A172 (cell line): ENCODE results near the gene ENPP6. TPM values are rescaled to one million over a fixed set of nuclear protein-coding genes. Genes with fewer than 3 reads are reported as not detected.
A peak's percentile ranks its signal among the peaks of the same experiment; 100 is the strongest.

Source experiments
- DNase-seq: peaks from one replicate; pipeline ENCODE4 v3.0.0-alpha.2; 2015; ENCODE audit warnings: low spot score
- total RNA-seq: library from RNA; depleted of rRNA; stranded (reverse); fragments of >200 nt; shearing (Covaris generic); gene quantifications from 2 replicates; pipeline ENCODE4 v1.2.3, GENCODE V29; 2014

Gene ENPP6
- total RNA-seq, 1 experiment from 2014 or later = not detected

GRCh38 chr4:184104419-184105101 lies 113.1 kb downstream of the ENPP6 start:
- DNase-seq = no peak

DNA sequence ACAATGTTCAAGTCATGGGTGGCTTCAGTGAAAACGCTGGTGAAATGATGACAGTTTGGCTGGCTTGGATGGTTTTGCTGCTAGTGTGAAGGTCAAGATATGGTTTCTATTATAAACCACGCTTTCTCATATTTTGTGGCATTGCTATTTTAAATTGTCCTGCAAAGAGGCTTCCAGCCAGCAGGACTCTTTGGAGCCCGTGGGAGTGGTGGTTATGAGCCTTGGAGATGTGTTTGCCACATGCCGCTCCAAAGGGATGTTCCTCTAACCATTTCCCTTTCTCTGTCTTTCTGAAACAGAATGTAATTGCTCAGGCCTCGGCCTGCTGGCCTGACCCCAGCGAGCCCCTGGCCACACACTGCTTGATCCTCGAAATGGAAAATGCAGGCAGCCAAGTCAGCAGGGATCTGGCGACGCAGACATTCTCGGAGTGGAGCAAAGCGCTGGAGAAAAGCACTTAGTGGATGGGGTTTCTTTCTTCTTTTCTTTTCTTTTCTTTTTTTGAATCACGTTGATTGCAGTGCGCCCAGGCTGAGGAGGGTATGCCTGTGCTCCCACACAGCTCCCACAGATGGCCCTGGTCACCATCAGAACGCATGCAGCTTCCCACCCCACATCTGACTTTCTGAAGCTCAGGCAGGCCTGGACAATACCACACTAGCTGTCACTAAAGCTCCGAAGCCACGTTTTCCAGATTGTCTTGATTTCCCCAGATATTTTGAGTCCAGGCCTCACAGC lies 114.0 kb downstream of the ENPP6 start:
- DNase-seq = no peak

DNA sequence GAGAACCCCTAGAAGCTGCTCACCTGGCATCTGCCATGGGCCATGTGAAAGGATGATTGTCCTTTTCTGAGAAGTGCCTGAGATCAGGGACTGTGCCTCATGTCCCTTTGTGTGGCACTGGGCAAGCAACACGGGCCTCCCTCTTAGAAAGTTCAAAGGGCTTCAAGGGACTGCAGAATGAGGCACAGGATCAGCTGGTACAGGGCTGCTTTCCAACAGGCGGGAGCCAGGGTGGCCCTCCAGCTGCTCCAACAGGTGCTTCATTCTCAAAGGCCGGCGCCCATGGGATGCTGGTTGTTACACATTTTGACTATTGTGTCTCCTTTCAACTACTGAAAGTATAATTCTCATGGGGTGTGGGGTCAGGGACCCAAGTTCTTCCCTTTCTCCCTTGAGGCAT lies 114.7 kb downstream of the ENPP6 start:
- no peak for DNase-seq

DNA sequence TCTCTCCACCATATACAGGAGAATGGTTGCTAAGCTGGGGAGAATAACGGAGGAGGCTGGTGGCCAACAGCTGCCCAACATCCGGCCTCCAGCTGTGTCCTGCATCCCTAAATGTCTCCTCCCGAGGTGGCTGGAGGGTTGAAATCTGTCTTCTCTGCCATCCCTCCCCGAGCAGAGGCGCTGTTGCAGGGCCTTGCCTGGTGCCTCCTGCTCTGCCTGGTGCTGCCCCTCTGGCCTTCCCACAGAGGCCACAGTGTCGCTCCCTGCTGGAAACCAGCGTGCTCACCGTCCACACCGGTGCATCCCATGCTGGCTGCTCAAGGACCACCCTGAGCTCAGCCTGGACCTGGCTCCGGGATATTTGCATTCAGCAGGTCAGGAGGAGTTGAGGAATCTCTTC lies 115.2 kb downstream of the ENPP6 start:
- no peak for DNase-seq

DNA sequence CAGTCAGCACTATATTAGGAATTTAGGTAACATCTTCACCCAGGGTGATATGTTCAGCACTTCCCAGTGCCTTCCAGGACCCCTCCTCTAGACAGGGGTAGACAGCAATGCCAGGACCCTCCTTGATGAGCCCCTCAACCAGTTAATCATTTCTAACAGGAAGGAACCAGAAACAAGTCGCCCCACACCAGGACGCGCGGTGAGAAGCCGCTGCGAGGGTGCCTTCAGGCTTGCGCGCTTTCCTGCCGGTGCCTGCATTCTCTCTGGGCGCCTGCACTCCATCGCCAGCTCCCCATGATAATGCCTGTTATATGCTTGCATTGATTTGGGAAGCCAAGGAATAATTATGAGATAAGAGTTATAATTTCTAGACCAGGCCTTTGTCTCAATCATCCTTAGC lies 116.0 kb downstream of the ENPP6 start:
- DNase-seq = no peak

- no peak for DNase-seq
Observed at GRCh38 chr4:184100297-184100885, 117.3 kb downstream of the ENPP6 start.

DNA sequence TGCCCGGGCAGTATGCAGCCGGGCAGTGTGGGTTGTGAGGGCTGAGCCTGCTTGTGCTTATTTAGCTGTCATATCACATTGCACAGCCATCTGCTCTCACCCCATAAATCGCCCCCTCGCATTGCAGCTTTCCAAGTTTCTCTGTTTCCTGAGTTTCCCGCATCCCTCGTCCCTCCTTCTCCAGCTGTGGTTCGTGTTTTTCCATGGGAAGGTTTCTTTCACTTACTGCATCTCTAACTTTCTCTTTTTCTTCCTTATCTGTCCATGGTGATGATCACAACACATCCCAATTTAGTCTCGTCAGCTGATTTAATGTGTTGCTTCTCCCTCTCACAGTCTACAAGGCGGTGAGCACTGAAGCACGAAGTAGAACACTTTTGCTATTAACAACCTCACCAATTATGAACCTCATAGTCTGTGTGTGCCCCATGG lies 118.1 kb downstream of the ENPP6 start:
- DNase-seq = no peak

DNA sequence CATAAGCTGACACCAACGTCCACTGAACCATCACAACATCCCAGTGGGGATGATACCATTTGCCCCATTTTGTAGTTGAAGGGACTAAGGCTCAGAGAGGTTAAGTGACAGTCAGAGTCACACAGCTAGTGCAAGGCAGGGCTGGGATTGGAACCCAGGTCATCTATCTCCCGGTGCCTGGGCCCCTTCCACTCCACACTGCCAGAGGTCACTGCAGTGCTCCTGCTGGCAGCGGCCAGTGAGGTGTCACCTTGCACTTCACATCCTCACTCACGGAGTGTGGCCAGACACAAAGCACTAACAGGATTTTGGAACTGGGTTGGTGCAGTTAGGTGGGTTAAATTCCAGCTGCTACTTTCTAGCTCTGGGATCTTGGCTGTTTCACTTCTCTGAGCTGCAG lies 118.7 kb downstream of the ENPP6 start:
- DNase-seq = no peak

- DNase-seq = no peak
Observed at GRCh38 chr4:184097815-184098214, 119.9 kb downstream of the ENPP6 start.

DNA sequence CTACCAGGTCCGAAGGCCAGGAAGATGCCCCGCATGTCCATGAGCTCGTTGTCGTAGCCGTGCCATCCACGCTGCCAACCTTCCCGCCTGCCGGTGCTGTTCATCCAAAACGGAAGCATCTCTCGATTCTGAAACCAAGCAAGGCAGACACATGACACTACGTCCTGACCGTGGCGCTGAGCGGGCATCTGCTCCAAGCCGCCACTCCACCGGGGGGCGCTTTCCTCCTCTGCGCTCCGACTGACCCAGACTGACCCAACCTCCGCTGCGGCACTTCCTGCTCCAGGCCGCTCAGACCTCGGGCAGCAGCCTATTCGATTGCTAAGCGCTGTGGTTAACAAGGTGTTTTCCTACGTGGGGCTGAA lies 120.5 kb downstream of the ENPP6 start:
- no peak for DNase-seq

- no peak for DNase-seq
Observed at GRCh38 chr4:184096561-184097240, 121.0 kb downstream of the ENPP6 start.

- DNase-seq = no peak
Observed at GRCh38 chr4:184094532-184095159, 123.0 kb downstream of the ENPP6 start.

DNA sequence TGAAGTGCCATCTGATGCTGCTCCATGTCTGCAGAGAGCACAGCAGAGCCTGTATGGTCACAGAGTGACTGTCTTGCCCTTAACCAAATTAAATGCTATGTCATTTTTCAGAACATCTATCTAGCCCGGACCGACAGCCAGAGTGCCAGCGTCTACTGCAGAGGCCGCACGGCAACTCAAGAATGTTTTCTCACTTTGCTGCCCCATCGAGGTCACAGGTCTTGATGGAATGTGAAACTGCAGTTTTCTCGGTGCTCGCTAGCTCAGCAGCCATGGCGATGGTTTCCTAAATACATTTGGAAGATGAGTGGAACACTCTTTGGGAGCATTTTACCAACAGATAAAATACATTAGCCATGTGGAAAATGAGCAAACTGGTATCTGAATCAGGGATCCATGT lies 125.7 kb downstream of the ENPP6 start:
- no peak for DNase-seq

DNA sequence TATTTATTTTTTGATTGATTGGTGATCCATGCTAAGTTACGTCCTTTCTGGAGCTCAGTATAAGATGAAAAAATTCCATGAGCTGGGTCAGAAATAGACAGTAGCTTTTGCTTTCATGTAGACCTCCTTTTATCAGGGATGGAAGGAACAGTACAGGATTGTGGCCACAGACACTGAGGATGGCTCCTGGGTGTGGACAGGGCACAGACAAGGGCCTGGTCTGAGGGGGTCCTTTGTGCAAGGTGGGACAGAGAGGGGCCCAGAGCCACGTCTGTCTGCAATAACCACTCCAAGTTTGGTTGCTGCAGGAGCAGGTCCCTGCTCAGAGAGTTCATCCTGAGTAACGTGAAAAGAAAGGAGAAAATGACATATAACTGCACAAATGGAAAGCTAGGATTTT lies 127.1 kb downstream of the ENPP6 start:
- DNase-seq = no peak

- no peak for DNase-seq
Observed at GRCh38 chr4:184080674-184081073, 137.0 kb downstream of the ENPP6 start.

- no peak for DNase-seq
Observed at GRCh38 chr4:184074677-184075388, 142.8 kb downstream of the ENPP6 start.

DNA sequence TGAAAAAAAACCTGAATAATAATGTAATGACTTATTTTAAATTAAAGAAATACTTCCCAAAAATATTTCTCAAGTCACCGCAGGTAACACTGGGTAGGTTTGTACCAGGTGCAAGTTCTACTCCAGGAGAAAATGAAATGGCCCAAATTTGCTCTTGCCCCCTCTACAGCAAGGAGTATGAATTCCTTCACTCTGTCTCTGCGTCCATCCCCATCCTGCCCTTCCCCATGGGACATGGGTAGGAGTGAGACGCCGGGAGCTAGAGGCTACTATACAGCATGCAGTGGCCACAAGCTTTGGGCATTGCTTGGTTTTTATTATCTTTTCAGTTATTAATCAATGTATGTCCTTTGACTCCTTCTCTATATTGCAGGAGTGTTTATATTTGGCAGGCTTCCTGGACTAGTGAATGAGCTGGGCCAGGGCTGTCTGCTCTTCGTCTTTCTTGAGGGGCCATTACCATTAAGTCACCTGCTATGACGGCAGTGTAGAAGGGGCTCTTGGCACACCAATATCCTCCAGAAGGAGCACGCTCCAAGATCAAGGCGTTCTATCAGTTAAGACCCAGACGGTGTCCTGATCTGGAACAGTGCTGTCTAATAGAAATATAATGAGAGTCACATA lies 149.6 kb downstream of the ENPP6 start:
- DNase-seq = no peak

GRCh38 chr4:184066584-184067300 lies 150.9 kb downstream of the ENPP6 start:
- DNase-seq = peak; percentile 2

DNA sequence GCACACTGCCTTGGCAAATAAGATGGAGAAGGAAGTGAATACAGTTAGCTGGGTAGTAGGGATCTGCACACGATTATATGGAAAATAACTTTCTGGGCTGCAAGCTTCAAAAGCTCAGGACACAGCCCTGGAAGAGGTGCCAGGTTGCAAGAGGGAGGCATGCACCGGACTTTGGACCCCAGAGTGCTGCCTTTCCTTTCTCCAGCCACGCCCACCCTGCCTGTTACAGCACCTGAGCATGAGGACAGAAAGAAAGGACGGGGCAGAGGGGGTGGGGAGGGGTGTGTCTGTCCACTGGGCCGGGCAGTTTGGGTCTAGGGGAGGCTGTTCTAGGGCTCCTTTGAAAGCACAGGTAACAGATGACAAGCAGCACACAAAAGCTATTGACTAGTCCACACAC lies 152.8 kb downstream of the ENPP6 start:
- DNase-seq = no peak

GRCh38 chr4:184062769-184063168 lies 154.9 kb downstream of the ENPP6 start:
- no peak for DNase-seq
